HG02973 (cell line): ENCODE results near the gene DLGAP4.
"Not testable (repeated sequence)": the region's sequence is repeated elsewhere in the genome, so short reads cannot be mapped to it uniquely, and the experiment has no call there.

Source experiments
- ATAC-seq: cut with Tn5 transposase; IDR thresholded peaks from one replicate; pipeline ENCODE4 v1.9.1; 2021; ENCODE audit warnings: moderate library complexity; ENCODE audit not compliant: unreplicated experiment

The DLGAP4 gene

GRCh38 chr20:36547186-36548005, 241.3 kb downstream of the DLGAP4 start:
- no peak for ATAC-seq

DNA sequence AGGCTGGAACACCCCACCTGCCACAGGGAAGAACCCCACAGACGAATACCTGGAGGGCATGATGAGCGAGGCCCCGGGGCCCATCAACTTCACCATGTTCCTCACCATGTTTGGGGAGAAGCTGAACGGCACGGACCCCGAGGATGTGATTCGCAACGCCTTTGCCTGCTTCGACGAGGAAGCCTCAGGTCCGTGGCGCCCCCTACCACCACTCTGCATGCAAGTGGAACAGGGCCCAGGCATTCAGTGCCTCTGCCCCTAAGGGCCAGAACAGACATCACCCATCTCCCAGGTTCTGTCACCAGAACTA, 241.8 kb downstream of the DLGAP4 start:
- ATAC-seq: no peak

- ATAC-seq: no peak
Observed at GRCh38 chr20:36548704-36549627, 242.8 kb downstream of the DLGAP4 start.

DNA sequence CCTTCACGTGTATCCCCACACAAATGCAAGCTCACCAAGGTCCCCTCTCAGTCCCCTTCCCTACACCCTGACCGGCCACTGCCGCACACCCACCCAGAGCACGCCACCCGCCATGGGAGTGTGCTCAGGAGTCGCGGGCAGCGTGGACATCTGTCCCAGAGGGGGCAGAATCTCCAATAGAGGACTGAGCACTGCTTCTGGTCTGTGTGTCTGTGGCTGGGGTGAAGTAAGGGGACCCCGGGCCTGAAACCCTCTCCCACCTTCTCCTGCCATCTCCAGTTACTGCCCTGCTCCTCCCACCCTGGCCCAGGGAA, 243.4 kb downstream of the DLGAP4 start:
- no peak for ATAC-seq

- no peak for ATAC-seq
Observed at GRCh38 chr20:36549942-36550789, 244.0 kb downstream of the DLGAP4 start.

DNA sequence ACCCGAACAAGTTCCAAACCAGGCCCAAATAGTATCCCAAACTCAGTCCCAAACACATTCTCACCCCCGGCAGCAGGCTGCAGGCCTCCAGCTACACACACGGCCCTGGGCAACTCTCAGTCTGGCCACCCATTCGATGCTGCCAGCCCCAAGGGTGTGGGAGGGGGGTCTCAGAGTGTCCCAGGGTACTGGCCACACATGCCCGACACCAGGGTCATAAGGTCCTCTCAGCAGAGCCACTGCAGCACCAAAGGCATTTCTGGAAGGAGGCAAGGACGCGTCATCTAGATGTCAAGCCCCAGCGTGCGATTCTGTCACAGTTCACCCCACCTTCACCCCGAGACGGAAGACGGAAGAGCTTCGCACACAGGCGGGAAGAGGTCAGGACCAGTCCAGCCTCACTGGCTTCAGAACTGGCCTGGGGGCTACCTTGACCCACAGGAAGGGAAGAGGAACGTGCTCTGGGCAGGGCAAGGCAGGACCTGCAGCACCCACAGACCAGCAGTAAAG, 244.7 kb downstream of the DLGAP4 start:
- no peak for ATAC-seq

- ATAC-seq: no peak
Observed at GRCh38 chr20:36555248-36555647, 249.1 kb downstream of the DLGAP4 start.

GRCh38 chr20:36562724-36563123, 256.6 kb downstream of the DLGAP4 start:
- ATAC-seq: no peak

- no peak for ATAC-seq
Observed at GRCh38 chr20:36563374-36563773, 257.2 kb downstream of the DLGAP4 start.

- ATAC-seq: not testable (repeated sequence)
Observed at GRCh38 chr20:36564078-36564725, 258.1 kb downstream of the DLGAP4 start.

GRCh38 chr20:36564726-36565121, 258.6 kb downstream of the DLGAP4 start:
- ATAC-seq: not testable (repeated sequence)

DNA sequence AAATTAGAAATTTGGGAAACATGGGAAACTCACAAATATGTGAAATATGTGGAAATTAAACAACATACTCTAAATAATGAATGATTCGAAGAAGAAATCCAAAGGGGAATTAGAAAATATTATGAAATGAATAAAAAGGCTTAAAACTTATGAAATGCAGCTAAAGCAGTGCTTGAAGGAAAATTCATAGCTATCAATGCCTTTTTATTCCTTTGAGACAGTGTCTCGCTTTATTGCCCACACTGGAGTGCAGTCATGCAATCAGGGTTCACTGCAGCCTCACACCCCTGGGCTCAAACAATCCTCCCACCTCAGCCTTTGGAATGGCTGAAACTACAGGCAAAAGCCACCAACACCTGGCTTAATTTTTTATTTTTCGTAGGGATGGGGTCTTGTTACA, 259.4 kb downstream of the DLGAP4 start:
- ATAC-seq: no peak

DNA sequence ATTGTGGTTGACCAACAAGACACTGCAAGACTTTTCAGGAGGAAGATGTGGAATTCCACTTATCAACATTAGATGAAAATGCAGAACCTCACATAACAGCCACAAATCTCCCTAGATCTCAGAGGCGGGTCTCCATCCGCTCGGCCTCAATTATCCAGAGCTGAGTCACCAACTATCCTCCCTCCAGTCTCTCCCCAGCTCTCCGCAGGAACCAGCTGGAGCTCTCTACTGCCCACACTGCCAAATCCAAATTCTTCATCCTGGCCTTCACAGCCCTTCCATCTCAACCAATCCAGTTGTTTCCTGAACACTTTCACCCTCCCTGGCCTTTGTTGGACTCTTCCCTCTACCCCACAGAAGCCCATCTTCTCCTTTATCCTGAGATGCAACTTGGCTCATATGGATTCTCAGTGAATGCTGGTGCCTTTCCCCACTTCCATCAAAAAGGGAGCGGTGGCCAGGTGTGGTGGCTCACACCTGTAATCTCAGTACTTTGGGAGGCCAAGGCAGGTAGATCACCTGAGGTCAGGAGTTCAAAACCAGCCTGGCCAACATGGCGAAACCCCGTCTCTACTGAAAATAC, 263.8 kb downstream of the DLGAP4 start:
- no peak for ATAC-seq

DNA sequence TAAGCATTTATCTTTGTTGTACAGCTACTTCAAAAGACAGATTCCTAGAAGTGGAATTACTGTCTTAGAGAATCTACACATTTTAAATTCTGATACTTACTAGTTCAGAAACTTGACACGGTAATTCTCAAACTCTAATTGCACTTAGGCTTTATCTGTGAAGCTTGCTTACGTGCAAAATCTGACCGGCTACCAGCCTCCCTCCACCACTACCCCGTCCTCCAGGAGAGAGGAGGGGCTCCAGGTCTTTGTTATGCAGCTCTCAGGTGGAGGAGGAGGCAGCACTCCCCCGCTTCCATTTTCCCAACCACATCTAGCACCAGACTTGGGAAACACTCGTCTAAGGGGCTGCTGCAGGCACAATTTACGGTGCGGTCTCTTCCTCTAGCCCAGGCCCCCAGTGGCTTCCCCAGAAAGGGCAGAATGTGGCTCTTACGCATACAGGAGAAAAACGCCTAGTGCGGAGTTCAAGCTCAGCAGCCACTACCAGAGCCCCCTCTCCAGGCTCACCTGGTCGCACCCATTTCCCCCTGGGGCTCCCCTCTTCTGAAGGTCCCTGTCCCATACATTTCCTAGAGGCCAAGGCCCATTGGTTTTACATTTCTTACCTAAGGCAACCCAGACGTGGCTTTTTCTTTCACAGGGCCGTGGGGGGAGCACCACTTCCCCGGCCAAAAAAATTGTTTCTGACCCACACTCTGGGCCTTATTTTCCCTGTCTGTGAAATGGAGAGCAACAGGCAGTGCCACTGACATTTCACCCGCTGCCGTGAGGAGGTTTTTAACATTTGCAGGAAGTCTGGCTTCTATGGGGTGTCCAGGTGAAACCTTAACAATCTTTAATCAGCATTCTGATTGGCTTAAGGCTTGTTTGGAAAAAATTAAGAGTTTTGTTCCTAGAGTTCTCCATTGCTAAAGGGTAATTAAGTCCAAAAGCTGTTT, 265.7 kb downstream of the DLGAP4 start:
- no peak for ATAC-seq

GRCh38 chr20:36572701-36573102, 266.6 kb downstream of the DLGAP4 start:
- no peak for ATAC-seq

GRCh38 chr20:36573103-36573797, 267.1 kb downstream of the DLGAP4 start, which contains the start of gene TGIF2:
Gene TGIF2 (plus strand): TSS chr20:36573597. CDS start chr20:36578775, 5,178 bp downstream.
- ATAC-seq: peak; percentile 49

DNA sequence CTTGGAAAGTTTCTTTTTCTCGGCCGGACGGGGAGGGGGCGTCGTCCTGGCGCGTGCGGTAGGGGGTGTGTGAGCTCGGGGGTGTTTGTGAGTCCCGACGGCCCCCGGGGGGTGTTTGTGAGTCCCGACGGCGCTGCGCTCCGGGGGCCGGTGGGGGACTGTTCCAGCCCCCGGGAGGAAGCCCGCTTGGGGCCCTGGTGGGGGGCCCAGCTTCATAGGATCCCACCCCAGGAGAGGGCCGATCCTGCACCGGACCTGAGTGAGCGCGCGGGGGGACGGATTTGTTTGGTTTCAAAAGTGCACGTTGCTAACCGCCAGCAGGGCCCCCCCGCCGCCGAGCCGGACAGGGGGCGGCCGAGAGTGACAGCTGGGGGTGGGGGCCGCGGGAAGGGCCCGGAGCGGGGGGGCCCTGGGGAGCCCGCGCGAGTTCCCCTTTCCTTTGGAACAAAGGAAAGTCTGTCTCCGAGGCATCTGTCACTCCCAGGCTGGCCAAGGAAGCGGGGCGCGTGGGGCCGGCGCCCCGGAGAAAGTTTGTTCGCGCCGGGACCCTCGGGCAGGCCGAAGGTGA, 267.7 kb downstream of the DLGAP4 start:
- no peak for ATAC-seq
